ENCODE measurements around the gene IMPACT.

The IMPACT gene

GRCh38 chr18:24482821-24483220 lies 56.4 kb downstream of the IMPACT start:
- DNase-seq: no peak

DNA sequence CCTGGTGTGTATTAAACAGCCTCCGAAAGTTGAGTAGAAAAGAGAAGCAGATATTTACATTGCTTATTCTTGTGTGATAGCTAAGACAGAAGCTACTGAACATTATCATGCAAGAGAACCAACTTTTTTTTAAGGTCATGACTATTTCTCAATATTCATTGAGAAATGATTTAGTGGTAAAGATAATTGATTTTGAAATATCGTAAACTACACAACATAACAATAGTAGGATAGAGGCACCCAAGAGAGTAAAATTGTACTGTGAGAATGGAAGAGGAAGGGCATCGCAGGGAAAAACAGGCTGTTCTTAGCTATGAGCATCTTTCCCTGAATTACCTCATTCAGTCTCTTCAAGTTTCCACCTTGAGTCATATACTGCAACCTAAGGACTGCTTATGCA lies 59.2 kb downstream of the IMPACT start:
- DNase-seq: no peak

DNA sequence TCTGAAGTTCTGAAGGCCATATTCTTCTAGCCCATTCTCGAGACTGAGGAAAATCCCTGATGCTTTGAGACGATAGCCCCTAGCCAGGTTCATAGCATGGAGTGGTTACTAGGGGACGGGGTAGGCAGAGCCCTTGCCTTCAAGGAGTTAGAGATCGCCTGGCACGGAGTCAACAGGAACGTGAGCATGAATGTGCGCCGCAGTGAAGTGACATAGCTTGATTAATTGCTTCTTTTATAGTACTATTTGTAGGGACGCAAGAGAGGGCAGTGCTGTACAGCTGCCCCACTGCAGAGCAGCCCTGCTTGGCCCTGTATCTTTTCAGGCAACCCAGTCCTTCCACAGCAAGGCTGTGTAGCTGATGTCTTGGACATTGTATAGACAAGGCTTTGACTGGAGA lies 60.2 kb downstream of the IMPACT start:
- no peak for DNase-seq

DNA sequence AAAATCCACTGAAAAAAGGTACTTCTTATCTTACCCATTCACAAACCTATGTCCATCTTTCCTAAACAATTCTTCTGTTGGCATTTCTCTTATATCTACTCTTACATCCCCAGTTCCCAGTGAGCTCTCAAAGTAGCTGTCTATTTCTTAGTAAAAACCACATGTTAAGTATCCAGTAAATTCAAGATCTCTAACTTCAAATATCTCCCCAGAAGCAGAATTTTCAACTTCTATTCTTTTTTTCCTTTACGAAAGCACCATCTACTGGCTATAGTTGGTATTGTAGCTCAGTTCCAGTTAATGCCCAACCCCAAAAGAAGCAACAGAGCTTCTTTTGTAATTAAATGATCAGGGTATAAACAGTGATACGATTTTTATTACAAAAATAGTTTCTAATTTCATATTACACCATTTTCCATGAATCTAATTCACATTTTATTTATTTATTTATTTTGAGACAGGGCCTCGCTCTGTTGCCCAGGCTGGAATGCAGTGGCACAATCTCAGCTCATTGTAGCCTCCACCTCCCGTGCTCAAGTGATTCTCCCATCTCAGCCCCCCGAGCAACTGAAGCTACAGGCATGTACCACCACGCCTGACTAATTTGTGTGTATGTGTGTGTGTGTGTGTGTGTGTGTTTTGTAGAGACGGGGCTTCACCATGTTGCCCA lies 62.5 kb downstream of the IMPACT start:
- peak; percentile 15 for DNase-seq

- no peak for DNase-seq
Measured at GRCh38 chr18:24490539-24490938, 64.1 kb downstream of the IMPACT start.

DNA sequence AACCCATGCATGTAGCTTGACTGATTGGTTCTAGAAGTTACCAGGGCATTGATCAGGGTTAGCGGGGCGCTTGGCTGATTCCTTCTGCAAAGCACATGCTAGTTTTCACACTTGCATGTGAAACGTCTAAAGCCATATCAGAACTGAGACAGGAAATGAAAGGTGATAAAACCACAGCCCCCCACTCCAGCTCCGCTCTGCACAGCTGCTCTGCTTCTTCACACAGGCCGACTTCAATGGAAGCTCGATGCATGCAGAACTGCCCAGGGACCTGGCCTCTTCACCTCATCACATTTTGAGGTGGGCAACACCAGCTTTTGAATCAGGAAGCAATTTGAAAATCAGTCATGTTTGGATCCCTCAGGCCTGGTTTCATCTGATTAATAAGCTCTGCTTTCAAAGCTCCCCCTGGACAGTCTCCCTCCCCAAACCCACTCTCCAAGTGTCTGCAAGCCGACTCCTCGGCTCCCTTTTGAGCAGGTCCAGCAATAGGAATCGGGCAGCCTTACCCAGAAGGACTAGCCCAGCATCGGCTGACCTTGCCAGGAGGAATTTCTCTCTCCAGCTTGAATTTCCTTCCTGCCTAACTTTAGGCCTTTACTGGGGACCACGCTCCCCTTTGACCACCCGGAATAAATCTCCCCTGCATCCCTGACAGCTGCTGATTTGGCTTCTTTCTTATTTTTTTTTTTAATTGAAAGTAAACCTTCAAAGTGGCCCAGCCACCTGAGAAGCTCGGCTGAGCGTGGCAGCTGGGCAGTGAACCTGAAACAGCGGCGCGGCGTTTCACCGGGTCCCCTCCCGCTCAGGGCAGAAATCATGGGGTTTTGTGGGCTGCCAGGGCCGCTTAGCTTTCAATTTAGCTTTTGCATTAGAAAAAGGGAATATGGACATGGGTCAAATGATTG lies 65.7 kb downstream of the IMPACT start:
- DNase-seq: no peak

DNA sequence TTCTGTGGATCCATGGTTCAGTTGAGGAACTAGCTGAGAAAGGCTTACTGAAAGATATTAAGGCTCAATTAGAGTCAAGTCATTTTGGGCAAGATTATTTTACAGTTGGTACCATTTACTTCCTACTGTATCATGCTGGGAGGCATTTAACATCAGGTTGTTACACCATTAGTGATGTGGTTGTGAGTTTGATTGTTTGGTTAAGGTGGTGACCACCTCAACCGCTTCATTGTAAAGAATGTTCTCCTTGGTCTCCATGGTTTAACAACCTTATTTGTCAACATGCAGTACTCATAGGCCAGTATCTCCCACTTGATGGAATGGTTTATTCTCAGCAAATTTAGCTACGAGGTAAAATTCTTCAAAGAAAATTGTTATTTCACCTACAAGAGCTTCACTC lies 68.1 kb downstream of the IMPACT start:
- no peak for DNase-seq

DNA sequence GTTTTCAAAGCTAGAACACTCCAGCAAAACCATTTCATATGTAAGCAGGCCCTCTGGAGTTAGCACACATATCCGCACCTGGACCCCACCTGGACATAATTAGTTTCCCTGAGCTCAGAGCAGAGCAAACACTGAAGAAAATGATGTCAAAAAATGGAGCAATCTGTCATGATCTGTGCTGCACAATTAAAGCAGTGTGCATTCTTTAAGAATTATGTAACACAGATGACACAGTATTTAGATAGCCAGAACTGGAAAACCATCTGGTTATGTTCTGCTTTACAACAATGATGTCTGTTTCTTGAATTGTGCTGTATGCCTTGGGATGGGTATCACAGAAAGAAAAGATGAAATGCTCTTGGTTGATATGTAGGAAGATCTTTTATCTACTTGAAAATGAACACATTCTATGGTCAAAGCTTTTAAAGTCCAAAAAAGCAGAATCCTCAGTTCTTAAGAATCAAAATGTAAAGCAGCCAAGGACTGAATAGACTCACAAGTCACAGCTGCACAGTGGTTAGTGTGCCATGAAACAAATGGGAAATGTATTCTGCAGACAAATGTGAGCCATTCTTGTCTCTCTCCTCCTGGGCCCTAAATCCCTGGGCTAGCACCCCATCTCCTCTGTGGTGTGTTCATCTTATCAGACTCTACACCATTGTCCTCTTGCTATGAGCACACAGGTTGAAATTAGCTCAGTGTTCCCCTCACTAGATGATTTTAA lies 70.7 kb downstream of the IMPACT start:
- peak; percentile 53 for DNase-seq

DNA sequence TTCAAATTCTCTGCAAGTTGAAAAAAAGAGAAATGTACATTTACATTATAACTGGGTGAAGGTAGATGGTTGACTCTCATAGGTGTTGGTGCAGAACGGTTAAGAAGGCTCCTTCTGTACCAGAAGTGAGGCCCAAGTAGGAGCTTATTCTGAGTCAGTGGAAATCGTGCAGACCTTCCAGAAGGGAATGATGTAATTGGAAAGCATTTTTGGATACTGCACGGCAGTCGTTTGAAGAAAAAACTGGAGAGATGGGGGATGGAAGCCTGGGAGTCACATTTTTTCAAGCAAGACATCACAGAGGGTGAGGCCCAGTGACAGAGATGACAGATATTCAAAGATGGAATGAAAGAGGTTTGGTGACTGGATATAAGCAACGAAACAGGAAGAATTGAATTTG lies 73.3 kb downstream of the IMPACT start:
- no peak for DNase-seq

GRCh38 chr18:24500217-24500616 lies 73.7 kb downstream of the IMPACT start:
- DNase-seq: no peak

DNA sequence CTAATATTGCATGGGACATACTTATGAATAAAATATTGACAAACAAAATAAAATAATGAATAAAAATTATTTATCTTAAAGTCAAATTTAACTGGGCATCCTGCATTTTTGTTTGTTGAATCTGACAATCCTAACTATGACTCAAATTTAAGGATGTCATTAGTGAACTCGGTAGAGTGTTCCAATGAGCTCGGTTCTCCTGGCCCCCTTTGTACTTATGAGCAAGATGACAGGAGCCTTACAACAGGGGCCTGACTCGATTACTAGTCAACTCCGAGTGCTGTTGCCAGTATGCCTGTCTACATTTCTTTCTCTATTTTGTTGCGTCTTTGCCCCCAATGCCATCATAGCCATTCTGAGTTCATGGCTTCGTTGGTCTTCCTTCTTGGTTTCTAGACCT lies 74.3 kb downstream of the IMPACT start:
- DNase-seq: no peak

DNA sequence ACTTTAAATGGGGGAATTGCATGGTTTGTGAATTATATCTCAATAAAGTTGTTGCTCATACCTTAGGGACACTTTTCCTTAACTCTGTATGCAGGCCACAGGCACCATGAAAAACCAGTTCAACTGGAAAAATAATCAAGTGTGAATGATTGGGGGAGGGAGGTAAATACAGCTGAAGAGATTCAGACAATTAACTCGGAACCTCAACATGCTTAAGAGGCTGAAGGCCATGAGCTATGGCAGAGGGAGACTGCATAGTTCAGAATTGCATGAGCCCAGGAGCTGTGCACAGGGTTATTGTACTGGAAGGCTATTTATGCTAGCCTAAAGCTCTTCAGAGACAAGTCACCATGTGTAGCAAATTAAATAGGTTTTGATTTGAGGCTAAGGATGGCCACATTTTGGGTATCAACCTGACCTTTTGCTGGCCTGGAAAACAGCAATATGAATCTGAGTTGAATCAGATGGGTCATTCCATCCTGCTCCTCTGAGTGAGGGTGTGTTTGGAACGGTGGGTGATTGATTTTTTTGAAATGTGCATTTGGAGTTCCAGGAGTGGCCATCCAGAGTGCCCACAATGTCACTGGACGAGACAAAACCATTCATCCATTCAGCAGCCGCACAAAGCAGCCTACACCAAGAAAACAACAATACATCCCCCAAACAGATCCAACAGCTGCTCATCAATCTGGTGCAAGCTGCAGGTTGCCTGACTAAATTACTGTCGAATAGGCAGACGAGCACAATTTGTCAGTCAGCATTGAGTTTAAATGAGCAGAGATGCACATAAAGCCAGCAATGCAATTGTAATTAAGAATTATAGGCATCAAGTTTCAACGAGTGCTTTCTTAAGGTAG lies 76.4 kb downstream of the IMPACT start:
- peak; percentile 29 for DNase-seq

Measured in NCI-H1694 (cell line).